Glutamatergic neuron (in vitro differentiated cells): ENCODE data around the gene MAP4K4. TPM values are rescaled to one million over a fixed set of nuclear protein-coding genes. Genes with fewer than 3 reads are reported as not detected.

Experiments
- DNase-seq: peaks from one replicate; pipeline ENCODE4 v3.0.0; 2022
- H3K27ac Mint-ChIP-seq: one replicate; pipeline ENCODE4 v1.8.0; 2020; ENCODE audit warnings: mild to moderate bottlenecking, mixed read lengths, inconsistent platforms; ENCODE audit not compliant: unreplicated experiment
- H3K27me3 Mint-ChIP-seq: one replicate; pipeline ENCODE4 v1.8.0; 2020; ENCODE audit warnings: mild to moderate bottlenecking, moderate library complexity, mixed read lengths, inconsistent platforms; ENCODE audit not compliant: unreplicated experiment
- H3K36me3 Mint-ChIP-seq: one replicate; pipeline ENCODE4 v1.8.0; 2020; ENCODE audit warnings: mild to moderate bottlenecking, mixed read lengths, inconsistent platforms; ENCODE audit not compliant: unreplicated experiment
- H3K4me1 Mint-ChIP-seq: one replicate; pipeline ENCODE4 v1.8.0; 2020; ENCODE audit warnings: mild to moderate bottlenecking, low read depth, mixed read lengths, inconsistent platforms; ENCODE audit not compliant: unreplicated experiment
- H3K4me3 Mint-ChIP-seq: one replicate; pipeline ENCODE4 v1.8.0; 2020; ENCODE audit warnings: mild to moderate bottlenecking, mixed read lengths, inconsistent platforms; ENCODE audit not compliant: unreplicated experiment
- H3K9me3 Mint-ChIP-seq: one replicate; pipeline ENCODE4 v1.8.0; 2020; ENCODE audit warnings: mild to moderate bottlenecking, moderate library complexity, mixed read lengths, inconsistent platforms; ENCODE audit not compliant: unreplicated experiment
- total RNA-seq: library from RNA; stranded (reverse); fragmentation: NEBNext Ultra II Directional; extraction: Animal tissue kit (Norgen Biotek cat#: 25700); gene quantifications from one replicate; pipeline ENCODE4 v1.2.1, GENCODE V29; 2021; ENCODE audit not compliant: unreplicated experiment
- TF ChIP-seq, protein P1 (sequence below): fragments of 200-600 bp; sonication (generic); IDR thresholded peaks from one replicate; pipeline ENCODE4 v1.5.0; 2021; ENCODE audit not compliant: partially characterized antibody, unreplicated experiment

MAP4K4 gene
- total RNA-seq, 1 donor from 2014 or later, result 756 TPM

DNA sequence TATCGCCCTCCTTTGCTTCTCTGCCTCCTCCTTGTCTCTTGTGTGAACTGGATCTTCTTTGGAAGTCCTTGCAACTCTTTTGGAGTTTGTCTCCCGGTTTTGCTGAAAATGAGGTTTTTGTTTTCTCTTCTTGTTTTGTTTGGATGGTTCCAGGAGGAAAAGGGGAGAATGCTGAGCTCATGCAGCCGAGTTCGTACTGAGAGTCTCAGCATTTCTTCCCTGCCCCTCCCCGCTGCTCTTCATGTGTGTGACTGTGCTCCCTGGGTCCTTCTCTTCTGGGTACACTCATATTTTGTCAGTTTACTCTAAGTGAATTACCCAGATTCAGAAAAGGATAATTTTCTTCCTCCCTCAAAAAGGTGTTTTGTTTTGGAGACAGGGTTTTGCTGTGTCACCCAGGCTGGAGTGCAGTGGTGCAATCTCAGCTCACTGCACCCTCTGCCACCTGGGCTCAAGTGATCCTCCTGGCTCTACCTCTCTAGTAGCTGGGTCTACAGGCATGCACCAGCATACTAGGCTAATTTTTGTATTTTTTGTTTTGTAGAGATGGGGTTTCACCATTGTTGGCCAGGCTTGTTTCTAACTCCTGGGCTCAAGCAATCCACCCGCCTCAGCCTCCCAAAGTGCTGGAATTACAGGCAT, 151.4 kb downstream of the MAP4K4 start:
- H3K27ac Mint-ChIP-seq, result peak overlapping the region; percentile 57
- H3K4me3 Mint-ChIP-seq, result no peak overlapping the region
- peaks cover 6% of the 10 kb centered on the region for H3K27me3 Mint-ChIP-seq
- DNase-seq, result no peak
- H3K36me3 Mint-ChIP-seq, result no peaks in the 10 kb centered on the region
- TF ChIP-seq, protein P1, sequence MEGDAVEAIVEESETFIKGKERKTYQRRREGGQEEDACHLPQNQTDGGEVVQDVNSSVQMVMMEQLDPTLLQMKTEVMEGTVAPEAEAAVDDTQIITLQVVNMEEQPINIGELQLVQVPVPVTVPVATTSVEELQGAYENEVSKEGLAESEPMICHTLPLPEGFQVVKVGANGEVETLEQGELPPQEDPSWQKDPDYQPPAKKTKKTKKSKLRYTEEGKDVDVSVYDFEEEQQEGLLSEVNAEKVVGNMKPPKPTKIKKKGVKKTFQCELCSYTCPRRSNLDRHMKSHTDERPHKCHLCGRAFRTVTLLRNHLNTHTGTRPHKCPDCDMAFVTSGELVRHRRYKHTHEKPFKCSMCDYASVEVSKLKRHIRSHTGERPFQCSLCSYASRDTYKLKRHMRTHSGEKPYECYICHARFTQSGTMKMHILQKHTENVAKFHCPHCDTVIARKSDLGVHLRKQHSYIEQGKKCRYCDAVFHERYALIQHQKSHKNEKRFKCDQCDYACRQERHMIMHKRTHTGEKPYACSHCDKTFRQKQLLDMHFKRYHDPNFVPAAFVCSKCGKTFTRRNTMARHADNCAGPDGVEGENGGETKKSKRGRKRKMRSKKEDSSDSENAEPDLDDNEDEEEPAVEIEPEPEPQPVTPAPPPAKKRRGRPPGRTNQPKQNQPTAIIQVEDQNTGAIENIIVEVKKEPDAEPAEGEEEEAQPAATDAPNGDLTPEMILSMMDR, result no peak
- peaks cover 10% of the 10 kb centered on the region for H3K4me1 Mint-ChIP-seq
- H3K9me3 Mint-ChIP-seq, result peaks cover 11% of the 10 kb centered on the region

DNA sequence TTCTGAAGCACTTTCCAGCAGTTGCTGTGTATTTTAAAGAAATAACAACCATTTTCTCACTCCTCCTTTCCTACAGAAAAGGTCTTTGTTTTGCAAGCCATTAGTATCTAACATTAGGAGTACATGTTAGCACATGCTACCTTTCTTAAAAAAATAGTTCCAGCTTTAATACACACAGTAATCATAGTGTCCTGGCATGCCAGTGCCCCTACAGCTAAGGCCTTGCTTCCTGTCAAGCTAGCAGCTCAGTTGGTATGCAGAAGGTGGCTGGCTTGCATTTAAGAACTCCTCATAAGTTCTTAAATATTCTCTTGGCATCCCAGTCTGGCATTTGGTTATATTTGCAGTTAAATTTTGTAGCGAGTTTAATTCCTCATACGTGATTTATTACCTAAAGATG, 152.9 kb downstream of the MAP4K4 start:
- Mint-ChIP-seq H3K27ac (no peak overlapping the region), H3K4me3 (no peak overlapping the region), H3K4me1 (peaks cover 8% of the 10 kb centered on the region), H3K36me3 (no peaks in the 10 kb centered on the region), H3K27me3 (peaks cover 4% of the 10 kb centered on the region), H3K9me3 (peaks cover 14% of the 10 kb centered on the region)
- no peak for DNase-seq
- TF ChIP-seq, protein P1, result no peak

DNA sequence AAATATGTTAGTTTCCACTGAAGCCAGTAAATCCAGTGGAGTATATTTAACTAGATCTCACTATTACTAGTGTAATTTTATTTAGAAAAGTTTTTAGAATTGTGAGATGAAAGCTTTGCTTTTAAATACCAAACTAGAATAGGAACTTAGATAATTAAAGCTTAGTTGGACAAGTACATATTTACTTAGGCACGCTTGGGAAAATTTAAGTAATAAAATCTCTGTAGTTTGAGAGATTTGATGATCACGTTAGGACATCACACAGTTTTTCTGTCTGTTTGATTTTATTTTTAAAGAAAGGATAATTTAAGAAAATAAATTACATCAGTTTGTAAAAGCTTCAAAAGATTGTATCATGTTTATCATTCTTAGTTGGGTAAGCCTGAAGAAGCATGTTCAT, 153.5 kb downstream of the MAP4K4 start:
- H3K4me3 Mint-ChIP-seq, result no peak overlapping the region

DNA sequence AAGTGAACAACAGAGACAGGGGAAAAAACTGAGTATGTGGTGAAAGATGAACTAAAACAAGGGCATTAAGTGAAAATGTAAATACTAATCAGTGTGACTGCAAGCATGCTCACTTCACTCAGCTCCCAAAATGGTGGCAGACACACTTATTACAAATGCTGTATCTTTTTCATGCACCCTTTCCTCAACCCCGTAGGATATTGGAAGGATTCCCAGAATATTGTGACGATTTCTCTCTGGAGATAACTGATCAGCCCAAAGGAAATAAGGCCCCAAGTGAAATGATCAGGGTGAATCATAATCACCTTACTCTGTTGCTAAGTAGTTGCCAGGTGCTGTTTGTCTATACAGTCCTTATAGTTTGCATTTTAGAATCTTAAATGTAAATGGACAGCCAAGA, 155.3 kb downstream of the MAP4K4 start:
- Mint-ChIP-seq H3K4me3 (no peak overlapping the region), H3K27me3 (peaks cover 2% of the 10 kb centered on the region), H3K36me3 (peaks cover 3% of the 10 kb centered on the region), H3K4me1 (peaks cover 11% of the 10 kb centered on the region), H3K9me3 (peaks cover 18% of the 10 kb centered on the region), H3K27ac (peak overlapping the region; percentile 5)
- no peak for DNase-seq
- TF ChIP-seq, protein P1, result no peak

More for the DNA sequence above, 153.5 kb downstream of the MAP4K4 start:
- H3K27me3 Mint-ChIP-seq, result peaks cover 4% of the 10 kb centered on the region
- H3K4me1 Mint-ChIP-seq, result peaks cover 11% of the 10 kb centered on the region
- DNase-seq, result no peak
- H3K36me3 Mint-ChIP-seq, result peaks cover 3% of the 10 kb centered on the region
- peaks cover 18% of the 10 kb centered on the region for H3K9me3 Mint-ChIP-seq
- TF ChIP-seq, protein P1, result no peak
- H3K27ac Mint-ChIP-seq, result no peak overlapping the region

DNA sequence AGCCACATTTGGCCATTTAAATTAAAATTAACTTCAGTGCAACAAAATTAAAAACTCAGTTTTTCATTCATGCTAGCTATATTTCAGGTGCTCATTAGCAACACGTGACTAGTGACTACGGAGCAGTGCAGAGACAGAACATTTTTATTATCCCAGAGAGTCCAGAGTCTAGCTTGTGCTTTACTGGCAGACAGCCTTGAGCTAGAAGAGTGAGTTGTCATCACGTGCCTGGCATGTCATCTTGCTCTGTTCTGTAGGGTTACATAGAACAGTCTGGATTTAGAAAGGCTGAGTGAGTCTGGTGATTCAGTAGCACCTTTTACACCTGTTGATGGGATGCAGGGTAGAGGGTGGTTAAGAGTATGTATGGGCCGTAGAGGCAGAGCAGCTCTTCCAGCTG, 157.4 kb downstream of the MAP4K4 start:
- TF ChIP-seq, protein P1, result no peak
- no peak for DNase-seq
- no peak overlapping the region for H3K27ac Mint-ChIP-seq
- peaks cover 3% of the 10 kb centered on the region for H3K36me3 Mint-ChIP-seq
- H3K4me1 Mint-ChIP-seq, result peaks cover 11% of the 10 kb centered on the region
- no peak overlapping the region for H3K4me3 Mint-ChIP-seq
- H3K9me3 Mint-ChIP-seq, result peaks cover 15% of the 10 kb centered on the region
- H3K27me3 Mint-ChIP-seq, result no peaks in the 10 kb centered on the region
